Ascending aorta (tissue), 2 donors: Measurements from ENCODE around the gene ARHGAP28. TPM values are rescaled to one million over a fixed set of nuclear protein-coding genes. Genes with fewer than 3 reads are reported as not detected.
"Not testable (repeated sequence)": the region's sequence is repeated elsewhere in the genome, so short reads cannot be mapped to it uniquely, and the experiment has no call there.

Experiments used
- DNase-seq, 2 donors: peaks; one replicate each; pipeline ENCODE4 v3.0.0-alpha.2; 2019; ENCODE audit warnings: low spot score in 2 of 2
- H3K27ac ChIP-seq, 2 donors: fragments of 200-600 bp; sonication (generic); one replicate each; pipeline ENCODE4 v1.5.1; 2016 to 2017; ENCODE audit warnings: mild to moderate bottlenecking in 1 of 2
- H3K27me3 ChIP-seq: fragments of 200-600 bp; sonication (generic); one replicate; pipeline ENCODE4 v1.5.1; 2017
- H3K36me3 ChIP-seq, 2 donors: fragments of 200-600 bp; sonication (generic); one replicate each; pipeline ENCODE4 v1.5.1; 2016
- H3K4me1 ChIP-seq, 2 donors: fragments of 200-600 bp; sonication (generic); one replicate each; pipeline ENCODE4 v1.5.1; 2016 to 2017; ENCODE audit warnings: mild to moderate bottlenecking in 1 of 2
- H3K4me3 ChIP-seq, 2 donors: fragments of 200-600 bp; sonication (generic); one replicate each; pipeline ENCODE4 v1.5.1; 2016 to 2017; ENCODE audit warnings: mild to moderate bottlenecking in 1 of 2
- H3K9me3 ChIP-seq, 2 donors: fragments of 200-600 bp; sonication (generic); one replicate each; pipeline ENCODE4 v1.5.1; 2016
- intact Hi-C: fragments of 100-400 bp; cut with DNase I; formaldehyde crosslinking; loops from one replicate; pipeline ENCODE4 v1.15.1; 2023
- total RNA-seq: library from RNA; depleted of rRNA; stranded (reverse); fragments of >200 nt; gene quantifications from one replicate; pipeline ENCODE4 v1.1.0, GENCODE V29; 2016
- TF ChIP-seq, protein P1 (sequence below), 3 experiments: fragments of 200-600 bp in 2 of 3; fragments of 450-650 bp in 1 of 3; sonication (generic) in 2 of 3; IDR thresholded peaks; one replicate each; pipeline ENCODE4 v1.5.1; 2016 to 2019; ENCODE audit warnings: antibody characterized with exemption in 3 of 3, mild to moderate bottlenecking in 1 of 3, moderate library complexity in 1 of 3

Gene ARHGAP28
- total RNA-seq, 1 donor from 2014 or later, result 0.85 TPM

DNA sequence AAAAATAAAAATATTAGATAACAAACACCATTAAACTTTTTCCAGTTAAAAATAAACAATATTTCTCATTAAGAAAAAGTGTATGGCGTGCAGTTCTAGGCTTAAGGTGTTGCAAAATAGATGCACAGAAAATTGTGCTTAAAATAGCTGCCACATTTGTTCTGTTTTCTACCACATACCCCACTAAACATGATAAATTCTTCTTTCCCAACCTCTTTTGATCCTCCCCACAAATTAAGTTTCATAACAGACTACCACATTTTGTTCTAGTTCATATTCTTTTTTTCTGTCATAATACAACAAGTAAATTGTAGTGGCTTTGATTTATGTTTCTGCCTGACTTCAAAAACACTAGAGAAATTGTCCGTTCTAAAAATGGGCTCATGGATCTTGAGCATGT, 64.5 kb downstream of the ARHGAP28 start:
- Histone ChIP-seq H3K36me3 (no peaks in the 10 kb centered on the region), H3K4me1 (no peaks in the 10 kb centered on the region), H3K4me3 (no peak overlapping the region), H3K9me3 (no peaks in the 10 kb centered on the region), H3K27ac (no peak overlapping the region), H3K27me3 (no peaks in the 10 kb centered on the region)
- TF ChIP-seq, protein P1, sequence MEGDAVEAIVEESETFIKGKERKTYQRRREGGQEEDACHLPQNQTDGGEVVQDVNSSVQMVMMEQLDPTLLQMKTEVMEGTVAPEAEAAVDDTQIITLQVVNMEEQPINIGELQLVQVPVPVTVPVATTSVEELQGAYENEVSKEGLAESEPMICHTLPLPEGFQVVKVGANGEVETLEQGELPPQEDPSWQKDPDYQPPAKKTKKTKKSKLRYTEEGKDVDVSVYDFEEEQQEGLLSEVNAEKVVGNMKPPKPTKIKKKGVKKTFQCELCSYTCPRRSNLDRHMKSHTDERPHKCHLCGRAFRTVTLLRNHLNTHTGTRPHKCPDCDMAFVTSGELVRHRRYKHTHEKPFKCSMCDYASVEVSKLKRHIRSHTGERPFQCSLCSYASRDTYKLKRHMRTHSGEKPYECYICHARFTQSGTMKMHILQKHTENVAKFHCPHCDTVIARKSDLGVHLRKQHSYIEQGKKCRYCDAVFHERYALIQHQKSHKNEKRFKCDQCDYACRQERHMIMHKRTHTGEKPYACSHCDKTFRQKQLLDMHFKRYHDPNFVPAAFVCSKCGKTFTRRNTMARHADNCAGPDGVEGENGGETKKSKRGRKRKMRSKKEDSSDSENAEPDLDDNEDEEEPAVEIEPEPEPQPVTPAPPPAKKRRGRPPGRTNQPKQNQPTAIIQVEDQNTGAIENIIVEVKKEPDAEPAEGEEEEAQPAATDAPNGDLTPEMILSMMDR (IDR thresholded peaks at IDR 0.05), result no peak
- intact Hi-C loops, result no loop called here
- no peak for DNase-seq

DNA sequence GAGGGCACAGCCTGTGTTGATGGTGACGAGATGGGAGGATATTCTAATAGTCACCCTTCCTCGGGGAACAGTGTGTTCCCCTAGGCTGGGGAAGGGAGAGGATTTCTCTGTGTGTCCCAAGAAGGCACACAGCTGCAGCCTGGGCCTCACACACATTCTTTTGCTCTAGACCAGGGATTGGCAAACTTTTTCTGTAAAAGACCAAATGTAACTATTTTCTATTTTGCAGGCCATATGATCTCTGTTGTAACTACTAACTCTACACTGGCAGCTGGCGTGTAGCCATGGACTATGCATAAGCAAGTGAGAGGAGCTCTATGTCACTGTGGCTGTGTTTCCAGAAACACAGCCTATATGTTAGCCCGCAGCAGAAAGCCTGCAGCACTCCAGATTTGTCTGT, 65.8 kb downstream of the ARHGAP28 start:
- H3K4me3 ChIP-seq, result no peak overlapping the region
- TF ChIP-seq, protein P1 (IDR thresholded peaks at IDR 0.05), result no peak
- intact Hi-C loops, result no loop called here
- H3K36me3 ChIP-seq, result no peaks in the 10 kb centered on the region
- H3K27me3 ChIP-seq, result no peaks in the 10 kb centered on the region
- no peaks in the 10 kb centered on the region for H3K9me3 ChIP-seq
- no peak overlapping the region for H3K27ac ChIP-seq
- DNase-seq, result no peak
- H3K4me1 ChIP-seq, result no peaks in the 10 kb centered on the region

DNA sequence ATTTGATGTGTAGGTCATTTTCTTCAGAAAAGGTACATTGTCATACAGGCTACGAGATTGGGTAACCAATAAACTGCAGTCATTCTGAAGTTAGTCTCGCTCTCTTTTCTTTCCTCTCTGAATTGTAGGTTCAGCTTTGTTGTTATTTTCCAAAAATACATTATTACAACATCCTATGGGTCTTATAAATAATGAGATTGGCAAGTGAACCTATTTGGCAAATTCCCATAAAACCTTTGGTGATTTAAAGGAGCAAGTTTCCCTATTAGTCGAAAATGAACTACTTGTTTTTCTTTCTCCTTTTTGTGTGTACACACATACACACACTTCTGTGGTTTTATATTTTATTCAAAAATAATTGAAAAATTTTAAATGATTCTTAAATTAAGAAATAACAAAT, 67.0 kb downstream of the ARHGAP28 start:
- H3K36me3 ChIP-seq, result no peaks in the 10 kb centered on the region
- DNase-seq, result no peak
- TF ChIP-seq, protein P1 (IDR thresholded peaks at IDR 0.05), result no peak
- H3K4me1 ChIP-seq, result no peaks in the 10 kb centered on the region
- H3K27ac ChIP-seq, result no peak overlapping the region
- intact Hi-C loops, result no loop called here
- H3K27me3 ChIP-seq, result no peaks in the 10 kb centered on the region
- H3K4me3 ChIP-seq, result no peak overlapping the region
- no peaks in the 10 kb centered on the region for H3K9me3 ChIP-seq

DNA sequence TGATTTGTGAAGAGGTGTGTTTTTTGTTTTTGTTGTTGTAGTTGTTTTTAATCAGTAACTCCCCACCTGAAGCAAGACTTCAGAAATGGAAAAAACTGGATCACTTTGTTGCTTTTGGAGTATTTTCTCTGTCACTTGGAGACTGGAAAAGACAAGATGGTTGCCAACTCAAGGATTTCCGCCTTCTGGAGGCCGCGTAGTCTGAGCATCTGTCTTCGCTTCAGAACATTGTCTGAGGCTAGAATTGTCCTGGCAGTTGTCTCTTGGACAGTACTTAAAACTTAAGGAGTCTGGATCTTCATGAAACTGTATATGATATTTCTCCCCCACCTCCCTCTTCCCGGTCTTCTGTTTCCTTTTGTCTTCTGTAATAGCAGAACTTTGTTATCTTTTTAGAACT, 67.7 kb downstream of the ARHGAP28 start:
- Histone ChIP-seq H3K9me3 (no peaks in the 10 kb centered on the region), H3K27ac (no peak overlapping the region), H3K4me1 (no peaks in the 10 kb centered on the region), H3K27me3 (no peaks in the 10 kb centered on the region), H3K4me3 (no peak overlapping the region), H3K36me3 (no peaks in the 10 kb centered on the region)
- TF ChIP-seq, protein P1 (IDR thresholded peaks at IDR 0.05), result no peak
- intact Hi-C loops, result no loop called here
- DNase-seq, result no peak

DNA sequence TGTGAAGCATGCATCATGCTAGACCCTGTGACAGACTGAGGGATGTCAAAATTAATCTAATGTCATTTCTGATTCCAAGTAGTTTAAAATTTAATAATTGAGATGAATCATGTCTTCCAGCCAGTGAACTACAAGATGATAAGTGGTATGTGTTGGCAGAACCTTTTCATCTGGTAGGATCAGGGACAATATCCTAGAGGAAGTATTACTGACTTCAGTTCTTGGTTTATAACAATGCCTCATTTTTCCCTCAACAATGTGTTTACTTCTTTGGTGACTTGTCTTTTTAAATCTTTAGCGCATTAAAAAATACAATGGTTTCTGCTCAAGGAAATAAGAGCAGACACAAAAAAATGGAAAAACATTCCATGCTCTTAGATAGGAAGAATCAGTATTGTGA, 69.4 kb downstream of the ARHGAP28 start:
- H3K4me1 ChIP-seq, result no peaks in the 10 kb centered on the region
- DNase-seq, result no peak
- peaks cover 0 to 3% of the 10 kb centered on the region in 2 donors for H3K9me3 ChIP-seq
- TF ChIP-seq, protein P1 (IDR thresholded peaks at IDR 0.05), result no peak
- H3K4me3 ChIP-seq, result no peak overlapping the region
- no peak overlapping the region for H3K27ac ChIP-seq
- H3K36me3 ChIP-seq, result no peaks in the 10 kb centered on the region
- intact Hi-C loops, result no loop called here
- H3K27me3 ChIP-seq, result no peaks in the 10 kb centered on the region

DNA sequence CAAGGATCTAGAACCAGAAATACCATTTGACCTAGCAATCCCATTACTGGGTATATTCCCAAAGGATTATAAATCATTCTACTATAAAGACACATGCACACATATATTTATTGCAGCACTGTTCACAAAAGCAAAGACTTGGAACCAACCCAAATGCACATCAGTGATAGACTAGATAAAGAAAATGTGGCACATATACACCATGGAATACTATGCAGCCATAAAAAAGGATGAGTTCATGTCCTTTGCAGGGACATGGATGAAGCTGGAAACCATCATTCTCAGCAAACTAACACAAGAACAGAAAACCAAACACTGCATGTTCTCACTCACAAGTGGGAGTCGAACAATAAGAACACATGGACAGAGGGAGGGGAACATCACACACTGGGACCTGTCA, 70.8 kb downstream of the ARHGAP28 start:
- H3K36me3 ChIP-seq, H3K27ac ChIP-seq, H3K9me3 ChIP-seq, H3K4me3 ChIP-seq, H3K27me3 ChIP-seq, H3K4me1 ChIP-seq, intact Hi-C loops, DNase-seq: not testable (repeated sequence)
